ENCODE measurements around the gene AOC1.

The AOC1 gene

GRCh38 chr7:150835019-150835418 lies 17.3 kb upstream of the AOC1 start:
- no peak for DNase-seq (ENCODE audit: low spot score)

- no peak for DNase-seq (ENCODE audit: low spot score)
Measured at GRCh38 chr7:150835702-150836280, 16.5 kb upstream of the AOC1 start.

GRCh38 chr7:150838965-150839650 lies 13.2 kb upstream of the AOC1 start:
- no peak for DNase-seq (ENCODE audit: low spot score)

GRCh38 chr7:150842018-150842417 lies 10.3 kb upstream of the AOC1 start:
- DNase-seq (ENCODE audit: low spot score) = no peak

GRCh38 chr7:150842716-150843115 lies 9.6 kb upstream of the AOC1 start:
- no peak for DNase-seq (ENCODE audit: low spot score)

- no peak for DNase-seq (ENCODE audit: low spot score)
Measured at GRCh38 chr7:150845421-150845861, 6.9 kb upstream of the AOC1 start.

GRCh38 chr7:150846291-150847115 lies 5.8 kb upstream of the AOC1 start:
- no peak for DNase-seq (ENCODE audit: low spot score)

- no peak for DNase-seq (ENCODE audit: low spot score)
Measured at GRCh38 chr7:150847536-150847935, 4.8 kb upstream of the AOC1 start.

- DNase-seq (ENCODE audit: low spot score) = no peak
Measured at GRCh38 chr7:150848111-150848510, 4.2 kb upstream of the AOC1 start.

GRCh38 chr7:150848561-150849115 lies 3.7 kb upstream of the AOC1 start:
- peak; percentile 7 for DNase-seq (ENCODE audit: low spot score)

- DNase-seq (ENCODE audit: low spot score) = peak; percentile 6
Measured at GRCh38 chr7:150849204-150849775, 3.0 kb upstream of the AOC1 start.

- no peak for DNase-seq (ENCODE audit: low spot score)
Measured at GRCh38 chr7:150850273-150850672, 2.0 kb upstream of the AOC1 start.

- no peak for DNase-seq (ENCODE audit: low spot score)
Measured at GRCh38 chr7:150851492-150852370, 586 bp upstream of the AOC1 start.

- no peak for DNase-seq (ENCODE audit: low spot score)
Measured at GRCh38 chr7:150854066-150855000, 2.0 kb downstream of the AOC1 start.

GRCh38 chr7:150855046-150855445 lies 2.7 kb downstream of the AOC1 start:
- DNase-seq (ENCODE audit: low spot score) = no peak

- DNase-seq (ENCODE audit: low spot score) = no peak
Measured at GRCh38 chr7:150855476-150856302, 3.4 kb downstream of the AOC1 start.

GRCh38 chr7:150856303-150857275 lies 4.3 kb downstream of the AOC1 start:
- no peak for DNase-seq (ENCODE audit: low spot score)
